ENCODE measurements around the gene TSPAN33.
A peak's percentile ranks its signal among the peaks of the same experiment; 100 is the strongest.
"Not testable (repeated sequence)": the region's sequence is repeated elsewhere in the genome, so short reads cannot be mapped to it uniquely, and the experiment has no call there.

The TSPAN33 gene

DNA sequence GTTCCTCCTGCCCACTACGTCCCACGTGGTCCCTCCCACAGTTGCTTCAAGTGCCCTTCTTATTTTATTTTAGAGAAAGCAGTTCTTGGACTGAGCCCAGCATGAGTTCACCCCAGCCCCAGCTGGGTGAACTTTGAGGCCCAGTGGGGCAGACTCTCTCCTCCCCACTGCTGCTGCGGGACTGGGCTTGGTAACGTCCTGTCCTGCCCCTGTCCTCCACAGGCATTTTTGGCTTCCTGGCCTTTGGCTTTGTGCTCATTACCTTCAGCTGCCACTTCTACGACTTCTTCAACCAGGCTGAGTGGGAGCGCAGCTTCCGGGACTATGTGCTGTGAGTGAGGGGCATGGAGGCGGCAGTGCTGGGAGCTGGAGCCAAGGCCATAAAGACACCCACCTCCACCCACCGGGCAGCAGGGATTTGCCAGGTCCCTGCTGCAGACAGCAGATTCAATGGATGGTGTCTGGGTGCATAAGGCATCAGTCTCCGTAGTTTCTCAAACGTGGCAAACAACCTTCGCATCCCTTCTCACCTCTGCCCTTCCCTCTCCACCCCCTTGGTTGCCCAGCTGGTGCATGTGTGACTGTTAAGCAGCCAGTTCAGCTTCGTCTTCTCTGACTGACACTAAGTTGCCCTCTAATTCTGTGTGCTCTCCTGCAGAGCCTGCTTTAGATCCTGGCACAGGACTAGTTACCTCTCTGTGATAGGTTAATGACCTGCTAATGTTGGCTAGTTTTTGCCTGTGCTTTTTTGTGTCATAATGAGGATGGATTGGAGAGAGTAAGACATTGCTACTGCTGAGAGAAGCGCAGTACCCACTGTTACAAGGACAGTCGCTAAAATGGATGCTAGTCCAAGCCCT, 64.8 kb downstream of the TSPAN33 start:
- no peak for DNase-seq (ENCODE audit: low read depth, low spot score)

GRCh38 chr7:129210256-129210988, 65.9 kb downstream of the TSPAN33 start:
- DNase-seq (ENCODE audit: low read depth, low spot score) = no peak

DNA sequence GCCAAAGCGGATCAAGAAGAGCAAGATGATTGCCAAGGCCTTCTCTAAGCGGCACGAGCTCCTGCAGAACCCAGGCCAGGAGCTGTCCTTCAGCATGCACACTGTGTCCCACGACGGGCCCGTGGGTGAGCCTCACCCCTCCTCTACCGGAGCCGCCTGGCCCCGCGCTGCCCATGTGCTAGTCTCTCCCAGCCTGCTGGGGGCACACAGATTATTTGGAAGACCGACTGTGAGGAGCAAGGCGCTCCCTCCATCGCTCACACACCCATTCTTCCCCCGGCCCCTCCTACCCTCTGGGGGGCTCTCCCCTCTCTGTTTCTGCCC, 66.4 kb downstream of the TSPAN33 start:
- DNase-seq (ENCODE audit: low read depth, low spot score) = no peak

DNA sequence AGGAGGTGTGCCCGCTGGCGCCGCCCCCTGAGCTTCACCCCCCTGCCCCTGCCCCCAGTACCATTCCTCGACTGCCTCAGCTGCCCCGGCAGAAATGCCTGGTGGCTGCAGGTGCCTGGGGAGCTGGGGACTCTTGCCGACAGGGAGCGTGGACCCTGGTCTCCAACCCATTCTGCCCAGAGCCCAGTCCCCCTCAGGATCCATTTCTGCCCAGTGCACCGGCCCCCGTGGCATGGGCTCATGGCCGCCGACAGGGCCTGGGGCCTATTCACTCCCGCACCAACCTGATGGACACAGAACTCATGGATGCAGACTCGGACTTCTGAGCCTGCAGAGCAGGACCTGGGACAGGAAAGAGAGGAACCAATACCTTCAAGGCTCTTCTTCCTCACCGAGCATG, 67.6 kb downstream of the TSPAN33 start:
- DNase-seq (ENCODE audit: low read depth, low spot score) = no peak

GRCh38 chr7:129212596-129212995, 68.1 kb downstream of the TSPAN33 start:
- no peak for DNase-seq (ENCODE audit: low read depth, low spot score)

DNA sequence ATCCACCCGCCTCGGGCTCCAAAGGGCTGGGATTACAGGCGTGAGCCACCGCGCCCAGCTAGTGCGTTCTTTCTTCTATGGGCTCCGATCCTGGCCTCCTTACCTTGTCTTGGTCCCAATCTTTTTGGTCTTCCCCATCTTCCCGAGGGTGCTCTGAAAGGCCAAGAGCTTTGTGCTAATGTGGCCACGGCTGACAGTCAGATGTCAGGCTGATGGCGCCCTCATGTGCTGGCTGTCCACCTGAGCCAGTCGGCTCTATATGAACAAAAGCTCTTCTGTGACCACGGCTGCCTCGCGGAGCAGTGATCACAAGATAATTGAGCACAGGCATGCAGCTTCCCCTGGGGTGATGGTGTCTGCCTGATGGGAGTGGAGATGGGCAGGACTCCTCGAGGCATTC, 69.3 kb downstream of the TSPAN33 start:
- DNase-seq (ENCODE audit: low read depth, low spot score) = peak; percentile 28

GRCh38 chr7:129215691-129216090, 71.2 kb downstream of the TSPAN33 start:
- DNase-seq (ENCODE audit: low read depth, low spot score) = not testable (repeated sequence)

DNA sequence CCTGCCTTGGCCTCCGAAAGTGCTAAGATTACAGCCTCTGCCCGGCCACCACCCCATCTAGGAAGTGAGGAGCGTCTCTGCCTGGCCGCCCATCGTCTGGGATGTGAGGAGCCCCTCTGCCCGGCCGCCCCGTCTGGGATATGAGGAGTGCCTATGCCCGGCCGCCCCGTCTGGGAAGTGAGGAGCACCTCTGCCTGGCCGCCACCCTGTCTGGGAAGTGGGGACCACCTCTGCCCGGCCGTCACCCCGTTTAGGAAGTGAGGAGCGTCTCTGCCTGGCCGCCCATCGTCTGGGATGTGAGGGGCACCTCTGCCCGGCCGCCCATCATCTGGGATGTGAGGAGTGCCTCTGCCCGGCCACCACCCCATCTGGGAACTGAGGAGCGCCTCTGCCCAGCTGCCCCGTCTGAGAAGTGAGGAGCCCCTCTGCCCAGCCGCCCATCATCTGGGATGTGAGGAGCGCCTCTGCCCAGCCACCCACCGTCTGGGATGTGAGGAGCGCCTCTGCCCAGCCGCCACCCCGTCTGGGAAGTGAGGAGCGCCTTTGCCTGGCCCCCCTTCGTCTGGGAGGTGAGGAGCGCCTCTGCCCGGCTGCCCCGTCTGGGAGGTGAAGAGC, 71.7 kb downstream of the TSPAN33 start:
- not testable (repeated sequence) for DNase-seq (ENCODE audit: low read depth, low spot score)

- DNase-seq (ENCODE audit: low read depth, low spot score) = not testable (repeated sequence)
Observed at GRCh38 chr7:129216821-129217416, 72.4 kb downstream of the TSPAN33 start.

DNA sequence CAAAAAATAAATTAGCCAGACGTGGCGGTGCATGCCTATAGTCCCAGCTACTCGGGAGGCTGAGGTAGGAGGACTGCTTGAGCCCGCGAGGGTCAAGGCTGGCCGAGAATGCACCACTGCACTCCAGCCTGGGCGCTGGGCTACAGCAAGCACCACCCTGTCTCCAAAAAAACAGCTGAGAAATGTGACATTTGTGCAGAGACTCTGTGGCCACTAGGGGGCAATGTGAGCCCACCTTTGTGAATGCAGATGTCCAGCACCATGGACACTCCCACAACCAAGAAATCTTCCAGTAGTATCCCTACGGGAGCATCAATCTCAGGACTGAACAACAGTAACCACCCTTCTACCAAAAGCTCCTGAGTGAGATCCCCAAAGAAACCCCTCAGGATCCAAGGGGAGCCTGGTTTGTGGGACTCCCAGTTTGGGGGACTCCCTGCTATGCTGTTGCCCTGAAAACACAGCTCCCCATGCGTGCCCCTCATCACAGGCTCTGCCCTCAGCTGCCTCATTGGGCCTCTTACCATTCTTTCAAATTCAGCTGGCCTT, 74.1 kb downstream of the TSPAN33 start:
- peak; percentile 56 for DNase-seq (ENCODE audit: low read depth, low spot score)

GRCh38 chr7:129219166-129219565, 74.7 kb downstream of the TSPAN33 start:
- not testable (repeated sequence) for DNase-seq (ENCODE audit: low read depth, low spot score)
